NCI-H146 (cell line): ENCODE results near the gene MAML1.

Experiments used
- DNase-seq: peaks from one replicate; lab custom pipeline; 2025; lab: John Stamatoyannopoulos, UW

Gene MAML1

DNA sequence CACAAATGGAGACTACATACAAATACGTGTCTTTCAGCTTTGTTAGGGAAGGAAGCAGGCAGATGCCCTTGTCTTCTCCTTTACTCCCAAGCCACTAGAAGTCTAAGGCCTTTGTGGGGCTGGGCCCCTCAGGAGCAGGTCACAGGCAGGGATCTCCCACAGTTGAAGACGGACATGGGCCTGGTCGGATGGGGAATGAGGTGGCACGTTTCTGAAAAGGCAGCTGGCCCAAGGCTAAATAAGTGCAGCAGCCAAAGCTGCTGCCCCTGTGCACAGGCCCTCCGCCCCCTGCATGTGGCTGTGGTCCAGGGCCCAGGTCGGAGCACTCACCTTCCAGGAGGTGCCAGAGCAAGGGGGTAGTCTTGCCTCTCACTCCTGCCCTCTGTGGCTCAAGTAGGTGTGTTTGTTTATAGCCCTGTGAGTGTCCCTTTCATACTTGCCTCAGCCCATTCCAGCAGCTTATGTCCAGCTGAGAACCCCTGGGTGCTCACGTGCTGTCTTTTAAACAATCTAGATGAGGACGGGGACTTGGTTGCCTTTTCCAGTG is 89.9 kb downstream of the MAML1 start:
- no peak for DNase-seq

DNA sequence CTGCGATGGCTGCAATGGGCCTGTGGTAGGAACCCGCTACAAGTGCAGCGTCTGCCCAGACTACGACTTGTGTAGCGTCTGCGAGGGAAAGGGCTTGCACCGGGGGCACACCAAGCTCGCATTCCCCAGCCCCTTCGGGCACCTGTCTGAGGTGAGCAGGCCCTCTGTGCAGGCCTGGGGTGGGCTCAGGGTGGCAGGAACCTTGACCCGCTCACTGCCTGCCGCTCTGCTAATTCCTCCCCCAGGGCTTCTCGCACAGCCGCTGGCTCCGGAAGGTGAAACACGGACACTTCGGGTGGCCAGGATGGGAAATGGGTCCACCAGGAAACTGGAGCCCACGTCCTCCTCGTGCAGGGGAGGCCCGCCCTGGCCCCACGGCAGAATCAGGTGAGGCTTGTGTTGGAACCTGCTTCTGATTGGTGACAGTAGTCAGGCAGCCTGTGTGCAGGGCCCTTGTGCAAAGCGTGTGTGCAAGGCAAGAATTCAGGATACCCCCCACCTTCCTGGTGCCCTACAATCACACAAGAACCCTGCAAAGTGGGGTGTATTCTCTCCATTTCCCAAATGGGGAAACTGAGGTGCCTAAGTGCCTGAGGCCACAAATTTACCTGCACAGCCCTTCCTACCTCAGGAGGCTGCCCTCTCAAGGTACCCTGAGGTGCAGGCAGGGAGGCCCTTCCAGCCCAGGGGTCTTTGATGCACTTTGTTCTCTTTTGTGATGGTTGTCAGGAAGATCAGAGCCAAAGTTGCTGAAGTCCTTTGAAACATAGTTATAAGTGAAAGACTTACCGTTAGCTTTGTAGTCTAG is 91.5 kb downstream of the MAML1 start:
- no peak for DNase-seq

GRCh38 chr5:179824745-179825112 is 92.1 kb downstream of the MAML1 start:
- DNase-seq = no peak

GRCh38 chr5:179825655-179826182 is 93.1 kb downstream of the MAML1 start:
- no peak for DNase-seq
